HepG2 (cell line): Measurements from ENCODE around the gene RNU5B-1. TPM values are rescaled to one million over a fixed set of nuclear protein-coding genes. Genes with fewer than 3 reads are reported as not detected.

Source experiments
- CENPT ChIP-seq: sonication (generic); formaldehyde crosslinking; IDR thresholded peaks from 2 replicates; pipeline ENCODE4 v1.8.0; 2022; ENCODE audit warnings: low read depth, mild to moderate bottlenecking, moderate library complexity, missing genetic modification reagents
- CREBL2 ChIP-seq: sonication (generic); formaldehyde crosslinking; IDR thresholded peaks from 2 replicates; pipeline ENCODE4 v1.8.1; 2023; ENCODE audit warnings: missing genetic modification reagents, mild to moderate bottlenecking, borderline replicate concordance
- ELF3 ChIP-seq: IDR thresholded peaks from 2 replicates; pipeline ENCODE4 v1.6.1; 2016; ENCODE audit warnings: missing genetic modification reagents, missing compliant biosample characterization
- EZH2 ChIP-seq: conservative IDR thresholded peaks from 2 replicates; pipeline ENCODE4 v1.6.1; 2012; ENCODE audit warnings: mild to moderate bottlenecking, low read depth, low read length, moderate library complexity
- FOXP4 ChIP-seq: sonication (generic); formaldehyde crosslinking; IDR thresholded peaks from 2 replicates; pipeline ENCODE4 v1.4.0; 2020; ENCODE audit warnings: missing genetic modification reagents
- HHEX ChIP-seq: IDR thresholded peaks from 2 replicates; pipeline ENCODE4 v1.6.1; 2016; ENCODE audit warnings: control low read depth
- KLF11 ChIP-seq: IDR thresholded peaks from 2 replicates; pipeline ENCODE4 v1.6.1; 2016; ENCODE audit warnings: missing compliant biosample characterization
- MTF1 ChIP-seq: sonication (generic); formaldehyde crosslinking; IDR thresholded peaks from 2 replicates; pipeline ENCODE4 v1.5.0; 2020; ENCODE audit warnings: missing genetic modification reagents
- PREB ChIP-seq: sonication (generic); formaldehyde crosslinking; IDR thresholded peaks from 2 replicates; pipeline ENCODE4 v1.4.0; 2020; ENCODE audit warnings: missing genetic modification reagents
- SNAPC2 ChIP-seq: sonication (generic); formaldehyde crosslinking; IDR thresholded peaks from 2 replicates; pipeline ENCODE4 v1.8.1; 2022; ENCODE audit warnings: mild to moderate bottlenecking, missing genetic modification reagents
- SNAPC5 ChIP-seq: sonication (generic); formaldehyde crosslinking; IDR thresholded peaks from 2 replicates; pipeline ENCODE4 v1.8.1; 2023; ENCODE audit warnings: mild to moderate bottlenecking, missing genetic modification reagents, borderline replicate concordance
- TRIM24 ChIP-seq: sonication (generic); formaldehyde crosslinking; IDR thresholded peaks from 2 replicates; pipeline ENCODE4 v1.8.0; 2022; ENCODE audit warnings: mild to moderate bottlenecking, missing genetic modification reagents
- ZBTB21 ChIP-seq: sonication (generic); formaldehyde crosslinking; IDR thresholded peaks from 2 replicates; pipeline ENCODE4 v1.4.0; 2020; ENCODE audit warnings: missing genetic modification reagents
- ZBTB7A ChIP-seq: sonication (generic); formaldehyde crosslinking; IDR thresholded peaks from 2 replicates; pipeline ENCODE4 v1.8.0; 2022; ENCODE audit warnings: mild to moderate bottlenecking, missing genetic modification reagents
- ZFP90 ChIP-seq: sonication (generic); formaldehyde crosslinking; IDR thresholded peaks from 2 replicates; pipeline ENCODE4 v1.8.0; 2022; ENCODE audit warnings: missing genetic modification reagents, mild to moderate bottlenecking, inconsistent platforms, borderline replicate concordance
- ZNF296 ChIP-seq: sonication (generic); formaldehyde crosslinking; conservative IDR thresholded peaks from 2 replicates; pipeline ENCODE4 v1.5.0; 2020; ENCODE audit warnings: mild to moderate bottlenecking, missing genetic modification reagents
- ZNF414 ChIP-seq: sonication (generic); formaldehyde crosslinking; IDR thresholded peaks from 2 replicates; pipeline ENCODE4 v1.5.0; 2020; ENCODE audit warnings: missing genetic modification reagents
- ZNF44 ChIP-seq: sonication (generic); formaldehyde crosslinking; IDR thresholded peaks from 2 replicates; pipeline ENCODE4 v1.5.1; 2020; ENCODE audit warnings: mild to moderate bottlenecking, missing genetic modification reagents
- ZNF460 ChIP-seq: sonication (generic); formaldehyde crosslinking; IDR thresholded peaks from 2 replicates; pipeline ENCODE4 v1.5.1; 2020; ENCODE audit warnings: missing genetic modification reagents, mild to moderate bottlenecking, borderline replicate concordance
- ZNF670 ChIP-seq: sonication (generic); formaldehyde crosslinking; IDR thresholded peaks from 2 replicates; pipeline ENCODE4 v1.8.0; 2022; ENCODE audit warnings: mild to moderate bottlenecking, missing genetic modification reagents, borderline replicate concordance
- ZNF7 ChIP-seq: IDR thresholded peaks from 2 replicates; pipeline ENCODE4 v1.6.1; 2016; ENCODE audit warnings: missing biosample characterization, missing genetic modification reagents
- ZNF704 ChIP-seq: sonication (generic); formaldehyde crosslinking; IDR thresholded peaks from 2 replicates; pipeline ENCODE4 v1.8.1; 2023; ENCODE audit warnings: mild to moderate bottlenecking, inconsistent platforms, moderate library complexity, missing genetic modification reagents, borderline replicate concordance
- ZNF740 ChIP-seq: sonication (generic); formaldehyde crosslinking; IDR thresholded peaks from 2 replicates; pipeline ENCODE4 v1.4.0; 2020; ENCODE audit warnings: missing genetic modification reagents
- ZNF747 ChIP-seq: sonication (generic); formaldehyde crosslinking; IDR thresholded peaks from 2 replicates; pipeline ENCODE4 v1.8.1; 2023; ENCODE audit warnings: missing genetic modification reagents, mild to moderate bottlenecking, borderline replicate concordance
- ZNF83 ChIP-seq: sonication (generic); formaldehyde crosslinking; IDR thresholded peaks from 2 replicates; pipeline ENCODE4 v1.4.0; 2020; ENCODE audit warnings: missing genetic modification reagents, mild to moderate bottlenecking, borderline replicate concordance
- polyA plus RNA-seq, 8 experiments: library from polyadenylated mRNA; depleted of rRNA in 3 of 8; stranded (reverse) in 7 of 8; unstranded in 1 of 8; fragments of >200 nt; fragmentation: Illumina TruSeq in 4 of 8; extraction: Trizol in 4 of 8; gene quantifications; 2 replicates each; pipeline versions ENCODE4 v1.2.1 to v1.2.3, GENCODE V29; 2011 to 2016; ENCODE audit warnings: low read depth in 4 of 8, missing spikeins in 1 of 8, mixed read lengths in 1 of 8; ENCODE audit not compliant: insufficient read depth in 1 of 8
- total RNA-seq, 5 experiments: library from RNA; depleted of rRNA; stranded (reverse); fragments of >200 nt; fragmentation: Illumina TruSeq; extraction: Trizol; gene quantifications; 2 replicates each; pipeline ENCODE4 v1.2.3, GENCODE V29; 2016; ENCODE audit warnings: low read depth in 1 of 5

RNU5B-1 gene
- total and polyA plus RNA-seq, 2 of the 13 experiments (the other 11 are each of a cell fraction or from before 2014, with no cell fraction given) = 1,646 TPM; not detected in 1

GRCh38 chr15:65286069-65286703 lies 18.3 kb upstream of the RNU5B-1 start (continued):
- TF ChIP-seq SNAPC2 (CRISPR knock-in tag) (0 out of 2 replicates have a peak, but pooled peaks have one; percentile 66), ZFP90 (CRISPR knock-in tag) (0 out of 2 replicates have a peak, but pooled peaks have one; percentile 44), ZNF83 (CRISPR knock-in tag) (no peak), PREB (CRISPR knock-in tag) (no peak), ZNF740 (no peak; the same call in 1 of the 2 replicates), ZNF670 (CRISPR knock-in tag) (peak; percentile 63; the same call in 1 of the 2 replicates), TRIM24 (no peak), ZBTB7A (CRISPR knock-in tag) (no peak; the same call in 1 of the 2 replicates), KLF11 (CRISPR knock-in tag) (0 out of 2 replicates have a peak, but pooled peaks have one; percentile 23), ZNF7 (CRISPR knock-in tag) (no peak), ZNF747 (no peak), HHEX (no peak), CENPT (CRISPR knock-in tag) (no peak), ZNF296 (CRISPR knock-in tag) (0 out of 2 replicates have a peak, but pooled peaks have one; percentile 41), ZNF460 (no peak; the same call in 1 of the 2 replicates), SNAPC5 (CRISPR knock-in tag) (no peak), ZNF704 (CRISPR knock-in tag) (peak; percentile 96), FOXP4 (CRISPR knock-in tag) (0 out of 2 replicates have a peak, but pooled peaks have one; percentile 30), ZBTB21 (CRISPR knock-in tag) (no peak), EZH2 (no peak), ZNF414 (CRISPR knock-in tag) (peak; percentile 81), ELF3 (CRISPR knock-in tag) (no peak), ZNF44 (CRISPR knock-in tag) (0 out of 2 replicates have a peak, but pooled peaks have one; percentile 19), MTF1 (CRISPR knock-in tag) (no peak), CREBL2 (CRISPR knock-in tag) (peak; percentile 43; the same call in 1 of the 2 replicates)
